ENCODE measurements around the gene EML4. TPM values are rescaled to one million over a fixed set of nuclear protein-coding genes. Genes with fewer than 3 reads are reported as not detected.
A peak's percentile ranks its signal among the peaks of the same experiment; 100 is the strongest.

The EML4 gene
- total and polyA plus RNA-seq, 10 of the 15 experiments (the other 5 are each of a cell fraction or from before 2014, with no cell fraction given) = 23.1 to 91.3 (median 77.4) TPM

DNA sequence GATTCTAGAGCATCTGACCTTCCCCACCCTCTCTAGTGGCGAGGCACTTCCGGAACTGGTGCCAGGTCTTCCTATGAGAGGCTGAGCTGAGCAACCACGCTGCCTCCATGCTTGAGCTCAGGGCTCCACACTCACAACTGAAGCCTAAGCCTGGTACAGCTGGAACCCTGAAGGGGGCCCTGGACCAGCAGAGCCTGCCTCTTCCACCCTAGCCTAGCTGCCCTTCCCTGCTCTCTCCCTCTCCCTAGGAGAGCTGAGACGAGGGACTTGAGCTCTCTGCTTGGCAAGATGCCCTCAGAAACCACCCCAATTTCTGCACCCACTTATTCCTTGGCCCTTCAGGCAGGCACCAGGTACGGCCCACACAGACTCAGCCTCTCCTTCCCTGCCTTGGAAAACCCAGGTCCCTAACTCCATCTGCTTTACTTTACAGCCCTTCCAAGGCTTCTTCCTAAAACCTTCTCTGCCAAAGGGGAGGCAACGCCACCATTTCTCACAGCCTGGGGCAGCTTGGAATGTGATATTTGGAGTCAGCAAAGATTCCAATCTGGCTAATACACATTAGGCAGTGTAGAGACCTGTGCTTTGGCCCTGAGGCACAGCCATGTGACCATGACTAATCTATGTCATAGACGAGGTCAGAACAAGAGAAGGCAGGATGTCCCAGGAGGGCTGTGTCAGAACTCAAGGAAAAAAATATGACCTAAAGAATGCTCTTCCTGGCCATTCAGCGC lies 173.1 kb downstream of the EML4 start:
- ChIA-PET CTCF (interaction anchor here (0.9 to 1.9 kb wide), 2 partner anchors 14 to 246 kb away, joined by 3 to 5 read pairs; no protein-coding TSS in a partner anchor), RAD21 (ENCODE audit: unreplicated experiment) (no interaction called here), SMC1A (ENCODE audit: uncharacterized antibody, unreplicated experiment) (no interaction called here), POLR2A (no interaction called here)
- Histone ChIP-seq H2AFZ (ENCODE audit: control insufficient read depth, low read depth, low read length) (no peak overlapping the region), H3K27me3 (replicated peaks in 1 of 2; ENCODE audit: control insufficient read depth in 2 of 2, insufficient read depth in 2 of 2, low read length in 1 of 2) (no peaks in the 10 kb centered on the region), H3K36me3 (ENCODE audit: control insufficient read depth in 2 of 2, insufficient read depth in 2 of 2, low read length in 1 of 2) (peaks cover 2 to 11% of the 10 kb centered on the region in 2 experiments), H3K27ac (ENCODE audit: control insufficient read depth, insufficient read depth) (no peak overlapping the region; the same call in 1 of the 2 replicates), H3K9ac (ENCODE audit: control insufficient read depth, insufficient read depth, low read length) (no peak overlapping the region), H3K4me1 (ENCODE audit: control insufficient read depth, insufficient read depth, low read length) (no peaks in the 10 kb centered on the region), H3K79me2 (ENCODE audit: control insufficient read depth, insufficient read depth, low read length) (no peaks in the 10 kb centered on the region; the same call in 1 of the 2 replicates), H3K4me2 (ENCODE audit: control insufficient read depth, insufficient read depth) (no peak overlapping the region), H3K4me3 (no peak overlapping the region), H4K20me1 (ENCODE audit: control insufficient read depth, insufficient read depth) (no peaks in the 10 kb centered on the region), H3K9me3 (replicated peaks; ENCODE audit: control insufficient read depth, insufficient read depth, low read length) (no peaks in the 10 kb centered on the region)
- ATAC-seq (peak; percentile 69), DNase-seq (ENCODE audit: low read depth, low spot score) (no peak), FAIRE-seq (no peak)
- BruUV-seq (replicated peaks) = no TSS peak
- 73% methylated on average over 8 of the region's 8 CpGs for WGBS (ENCODE audit: insufficient coverage, insufficient replicate concordance, low lambda C conversion rate, missing lambda C conversion rate)
- in situ Hi-C loops (cut with MboI) = no loop called here
- intact Hi-C loops (cut with micrococcal nuclease; ENCODE audit: unreplicated experiment) = no loop called here
- TF ChIP-seq TARDBP (IDR thresholded peaks at IDR 0.05; ENCODE audit: borderline replicate concordance) (no peak), SMAD5 (IDR thresholded peaks at IDR 0.05; ENCODE audit: low read depth) (no peak), SRF (IDR thresholded peaks at IDR 0.05; ENCODE audit: low read depth in 2 of 2, low read length in 2 of 2) (no peak), CREM (IDR thresholded peaks at IDR 0.05; ENCODE audit: low read depth) (no peak), TCF3 (IDR thresholded peaks at IDR 0.05; ENCODE audit: borderline replicate concordance, insufficient read depth, low read depth, low read length) (no peak), POLR2AphosphoS2 (IDR thresholded peaks at IDR 0.05; ENCODE audit: low read depth, low read length) (no peak), ZSCAN29 (IDR thresholded peaks at IDR 0.05) (no peak)
- TF ChIP-seq, protein P1, sequence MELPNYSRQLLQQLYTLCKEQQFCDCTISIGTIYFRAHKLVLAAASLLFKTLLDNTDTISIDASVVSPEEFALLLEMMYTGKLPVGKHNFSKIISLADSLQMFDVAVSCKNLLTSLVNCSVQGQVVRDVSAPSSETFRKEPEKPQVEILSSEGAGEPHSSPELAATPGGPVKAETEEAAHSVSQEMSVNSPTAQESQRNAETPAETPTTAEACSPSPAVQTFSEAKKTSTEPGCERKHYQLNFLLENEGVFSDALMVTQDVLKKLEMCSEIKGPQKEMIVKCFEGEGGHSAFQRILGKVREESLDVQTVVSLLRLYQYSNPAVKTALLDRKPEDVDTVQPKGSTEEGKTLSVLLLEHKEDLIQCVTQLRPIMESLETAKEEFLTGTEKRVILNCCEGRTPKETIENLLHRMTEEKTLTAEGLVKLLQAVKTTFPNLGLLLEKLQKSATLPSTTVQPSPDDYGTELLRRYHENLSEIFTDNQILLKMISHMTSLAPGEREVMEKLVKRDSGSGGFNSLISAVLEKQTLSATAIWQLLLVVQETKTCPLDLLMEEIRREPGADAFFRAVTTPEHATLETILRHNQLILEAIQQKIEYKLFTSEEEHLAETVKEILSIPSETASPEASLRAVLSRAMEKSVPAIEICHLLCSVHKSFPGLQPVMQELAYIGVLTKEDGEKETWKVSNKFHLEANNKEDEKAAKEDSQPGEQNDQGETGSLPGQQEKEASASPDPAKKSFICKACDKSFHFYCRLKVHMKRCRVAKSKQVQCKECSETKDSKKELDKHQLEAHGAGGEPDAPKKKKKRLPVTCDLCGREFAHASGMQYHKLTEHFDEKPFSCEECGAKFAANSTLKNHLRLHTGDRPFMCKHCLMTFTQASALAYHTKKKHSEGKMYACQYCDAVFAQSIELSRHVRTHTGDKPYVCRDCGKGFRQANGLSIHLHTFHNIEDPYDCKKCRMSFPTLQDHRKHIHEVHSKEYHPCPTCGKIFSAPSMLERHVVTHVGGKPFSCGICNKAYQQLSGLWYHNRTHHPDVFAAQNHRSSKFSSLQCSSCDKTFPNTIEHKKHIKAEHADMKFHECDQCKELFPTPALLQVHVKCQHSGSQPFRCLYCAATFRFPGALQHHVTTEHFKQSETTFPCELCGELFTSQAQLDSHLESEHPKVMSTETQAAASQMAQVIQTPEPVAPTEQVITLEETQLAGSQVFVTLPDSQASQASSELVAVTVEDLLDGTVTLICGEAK (IDR thresholded peaks at IDR 0.05; ENCODE audit: borderline replicate concordance) = no peak
- TF ChIP-seq, protein P2, sequence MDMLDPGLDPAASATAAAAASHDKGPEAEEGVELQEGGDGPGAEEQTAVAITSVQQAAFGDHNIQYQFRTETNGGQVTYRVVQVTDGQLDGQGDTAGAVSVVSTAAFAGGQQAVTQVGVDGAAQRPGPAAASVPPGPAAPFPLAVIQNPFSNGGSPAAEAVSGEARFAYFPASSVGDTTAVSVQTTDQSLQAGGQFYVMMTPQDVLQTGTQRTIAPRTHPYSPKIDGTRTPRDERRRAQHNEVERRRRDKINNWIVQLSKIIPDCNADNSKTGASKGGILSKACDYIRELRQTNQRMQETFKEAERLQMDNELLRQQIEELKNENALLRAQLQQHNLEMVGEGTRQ (IDR thresholded peaks at IDR 0.05; ENCODE audit: borderline replicate concordance, low read depth, low read length) = no peak
- TF ChIP-seq, protein P3, sequence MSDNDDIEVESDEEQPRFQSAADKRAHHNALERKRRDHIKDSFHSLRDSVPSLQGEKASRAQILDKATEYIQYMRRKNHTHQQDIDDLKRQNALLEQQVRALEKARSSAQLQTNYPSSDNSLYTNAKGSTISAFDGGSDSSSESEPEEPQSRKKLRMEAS (IDR thresholded peaks at IDR 0.05; ENCODE audit: low read depth, low read length) = no peak
